Measurements from ENCODE around the gene MAP2K5. TPM values are rescaled to one million over a fixed set of nuclear protein-coding genes. Genes with fewer than 3 reads are reported as not detected.

MAP2K5 gene
- polyA plus RNA-seq, 2 of the 4 experiments (the other 2 are of a cell fraction) = 7.8 to 11.0 TPM

- no peak for ATAC-seq
- Histone ChIP-seq H3K27ac (no peak overlapping the region), H3K4me2 (no peak overlapping the region), H3K4me1 (peaks cover 4% of the 10 kb centered on the region; the same call in 2 of the 3 replicates), H3K4me3 (no peak overlapping the region), H3K9me3 (no peaks in the 10 kb centered on the region)
- no peak for DNase-seq (ENCODE audit: low read depth in 1 of 2, low spot score in 1 of 2)
- ChIA-PET CTCF (interaction anchor here (1.1 to 2.2 kb wide), 4 partner anchors 12 to 326 kb away, joined by 4 to 6 read pairs (median 4); no protein-coding TSS in a partner anchor), POLR2A (no interaction called here)
- TF ChIP-seq HMGXB4 (CRISPR knock-in tag; IDR thresholded peaks at IDR 0.05; ENCODE audit: borderline replicate concordance) = no peak
- TF ChIP-seq ATOH8 (CRISPR knock-in tag; IDR thresholded peaks at IDR 0.05; ENCODE audit: low read depth) = no peak
- no peak for TF ChIP-seq JUNB (IDR thresholded peaks at IDR 0.05)
- TF ChIP-seq ESRRA (IDR thresholded peaks at IDR 0.05; ENCODE audit: borderline replicate concordance, low read length) = no peak
- TF ChIP-seq E2F6 (IDR thresholded peaks at IDR 0.05; ENCODE audit: borderline replicate concordance, low read depth) = no peak
- no peak for TF ChIP-seq EHMT2 (IDR thresholded peaks at IDR 0.05; ENCODE audit: low read depth)
- no peak for TF ChIP-seq BHLHE40 (IDR thresholded peaks at IDR 0.05; ENCODE audit: low read depth, low read length)
- TF ChIP-seq CTCF (IDR thresholded peaks at IDR 0.05) = no peak
- no peak for TF ChIP-seq FOSL2 (IDR thresholded peaks at IDR 0.05)
- TF ChIP-seq FOSL2 (CRISPR knock-in tag; IDR thresholded peaks at IDR 0.05) = no peak
- no peak for TF ChIP-seq TP53 (CRISPR knock-in tag; IDR thresholded peaks at IDR 0.05)
- FAIRE-seq = no peak
- WGBS (ENCODE audit: missing lambda C conversion rate) = 62% methylated on average over 5 of the region's 5 CpGs
Observed at GRCh38 chr15:67505675-67506572, 36.6 kb upstream of the MAP2K5 start.

- CTCF ChIA-PET = interaction anchor here (1.1 to 2.2 kb wide), 6 partner anchors 13 to 325 kb away, joined by 3 to 6 read pairs (median 4); no protein-coding TSS in a partner anchor
- no peak for TF ChIP-seq MAX (IDR thresholded peaks at IDR 0.05)
- TF ChIP-seq NR3C1 (IDR thresholded peaks at IDR 0.05) = no peak
- peak; percentile 57 to 64 for TF ChIP-seq CEBPB (IDR thresholded peaks at IDR 0.05)
- no peak for TF ChIP-seq FOXS1 (CRISPR knock-in tag; IDR thresholded peaks at IDR 0.05)
- no peak for TF ChIP-seq FOSB (CRISPR knock-in tag; IDR thresholded peaks at IDR 0.05)
Observed at GRCh38 chr15:67506775-67507747, 35.4 kb upstream of the MAP2K5 start.

More at GRCh38 chr15:67506775-67507747, 35.4 kb upstream of the MAP2K5 start:
- POLR2A ChIA-PET = no interaction called here
- H3K27ac ChIP-seq = no peak overlapping the region; a peak in 1 of 6 replicates
- H3K9me3 ChIP-seq = no peaks in the 10 kb centered on the region
- no peak for ATAC-seq
- peaks cover 11% of the 10 kb centered on the region; the same call in 2 of the 3 replicates for H3K4me1 ChIP-seq
- no peak for DNase-seq (ENCODE audit: low read depth in 1 of 2, low spot score in 1 of 2)
- no peak for FAIRE-seq
- 87% methylated on average over 11 of the region's 11 CpGs for WGBS (ENCODE audit: missing lambda C conversion rate)
- no peak overlapping the region for H3K4me3 ChIP-seq
- no peak overlapping the region for H3K4me2 ChIP-seq
